Left lung (tissue), 10 donors: ENCODE results near the gene HRCT1. TPM values are rescaled to one million over a fixed set of nuclear protein-coding genes. Genes with fewer than 3 reads are reported as not detected.
"Not testable (repeated sequence)": the region's sequence is repeated elsewhere in the genome, so short reads cannot be mapped to it uniquely, and the experiment has no call there.

ENCODE experiments used
- ATAC-seq: fragments of 200-7000 bp; cut with Tn5 transposase; one replicate; pipeline ENCODE4 v1.9.1; 2020; ENCODE audit warnings: moderate library complexity
- DNase-seq, 4 donors: peaks; one replicate each; pipeline ENCODE4 v3.0.0-alpha.2; 2013 to 2020
- H3K27ac ChIP-seq, 2 donors: fragments of 200-600 bp; sonication (generic) in 1 of 2; one replicate each; pipeline versions ENCODE4 v1.5.0 to v1.8.0; 2020 to 2021
- H3K27me3 ChIP-seq, 2 donors: fragments of 200-600 bp; sonication (generic) in 1 of 2; one replicate each; pipeline versions ENCODE4 v1.5.0 to v1.8.0; 2020 to 2021
- H3K36me3 ChIP-seq, 2 donors: fragments of 200-600 bp; sonication (generic) in 1 of 2; one replicate each; pipeline versions ENCODE4 v1.5.0 to v1.8.0; 2020 to 2021
- H3K4me1 ChIP-seq, 2 donors: fragments of 200-600 bp; one replicate each; pipeline ENCODE4 v1.8.0; 2021
- H3K4me3 ChIP-seq, 2 donors: fragments of 200-600 bp; sonication (generic) in 1 of 2; one replicate each; pipeline versions ENCODE4 v1.5.0 to v1.8.0; 2020 to 2021; ENCODE audit warnings: mild to moderate bottlenecking in 1 of 2
- H3K9me3 ChIP-seq, 2 donors: fragments of 200-600 bp; sonication (generic) in 1 of 2; one replicate each; pipeline versions ENCODE4 v1.5.0 to v1.8.0; 2020 to 2021
- intact Hi-C, 2 donors: fragments of 100-400 bp; cut with DNase I; formaldehyde crosslinking; loops; one replicate each; pipeline versions ENCODE4 v1.11.2 to v1.14.2; 2022
- polyA plus RNA-seq, 6 donors: library from polyadenylated mRNA; unstranded; fragments of 120-200 nt; gene quantifications; one replicate each; pipeline ENCODE4 v1.2.1, GENCODE V29; 2013; ENCODE audit not compliant: insufficient read length in 6 of 6
- total RNA-seq, 2 donors: library from RNA; stranded (reverse); fragmentation: NEBNext Ultra II Directional; extraction: Animal tissue kit (Norgen Biotek cat#: 25700); gene quantifications; one replicate each; pipeline ENCODE4 v1.2.1, GENCODE V29; 2021
- TF ChIP-seq, protein P1 (sequence below), 2 donors: fragments of 200-600 bp; sonication (generic) in 1 of 2; IDR thresholded peaks; one replicate each; pipeline versions ENCODE4 v1.5.0 to v1.8.0; 2021; ENCODE audit warnings: antibody characterized with exemption in 2 of 2
- donor health status: DM: no; HTN: yes; CAD: no.
- donor health status: DM: no; HTN: no; CAD: no.

Gene HRCT1
- total and polyA plus RNA-seq, 8 donors = 0.29 to 3.1 (median 0.71) TPM; not detected in 1

DNA sequence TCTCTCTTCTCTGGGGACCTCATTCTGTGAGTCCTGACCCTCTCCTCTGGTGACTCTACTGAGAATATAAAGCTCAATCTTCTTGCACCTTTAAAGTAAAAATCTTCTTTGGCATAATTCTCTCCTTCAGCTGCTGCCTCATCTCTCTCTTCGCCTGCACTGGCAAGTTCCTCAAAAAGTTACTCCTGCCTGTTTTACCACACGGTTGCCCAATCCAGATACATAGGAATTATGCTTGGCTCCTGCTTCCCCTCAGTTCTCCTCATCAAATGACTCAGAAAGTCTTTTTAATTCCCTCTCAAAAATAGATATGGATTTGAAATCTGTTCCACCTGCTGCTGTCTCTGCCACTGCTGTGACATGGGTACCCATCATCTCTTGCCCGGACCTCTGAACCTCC, 14.4 kb upstream of the HRCT1 start:
- no peaks in the 10 kb centered on the region for H3K36me3 ChIP-seq
- no peak for DNase-seq
- H3K27me3 ChIP-seq = no peaks in the 10 kb centered on the region
- H3K4me3 ChIP-seq = no peak overlapping the region
- H3K4me1 ChIP-seq = no peaks in the 10 kb centered on the region
- intact Hi-C loops = no loop called here
- H3K9me3 ChIP-seq = no peaks in the 10 kb centered on the region
- TF ChIP-seq, protein P1, sequence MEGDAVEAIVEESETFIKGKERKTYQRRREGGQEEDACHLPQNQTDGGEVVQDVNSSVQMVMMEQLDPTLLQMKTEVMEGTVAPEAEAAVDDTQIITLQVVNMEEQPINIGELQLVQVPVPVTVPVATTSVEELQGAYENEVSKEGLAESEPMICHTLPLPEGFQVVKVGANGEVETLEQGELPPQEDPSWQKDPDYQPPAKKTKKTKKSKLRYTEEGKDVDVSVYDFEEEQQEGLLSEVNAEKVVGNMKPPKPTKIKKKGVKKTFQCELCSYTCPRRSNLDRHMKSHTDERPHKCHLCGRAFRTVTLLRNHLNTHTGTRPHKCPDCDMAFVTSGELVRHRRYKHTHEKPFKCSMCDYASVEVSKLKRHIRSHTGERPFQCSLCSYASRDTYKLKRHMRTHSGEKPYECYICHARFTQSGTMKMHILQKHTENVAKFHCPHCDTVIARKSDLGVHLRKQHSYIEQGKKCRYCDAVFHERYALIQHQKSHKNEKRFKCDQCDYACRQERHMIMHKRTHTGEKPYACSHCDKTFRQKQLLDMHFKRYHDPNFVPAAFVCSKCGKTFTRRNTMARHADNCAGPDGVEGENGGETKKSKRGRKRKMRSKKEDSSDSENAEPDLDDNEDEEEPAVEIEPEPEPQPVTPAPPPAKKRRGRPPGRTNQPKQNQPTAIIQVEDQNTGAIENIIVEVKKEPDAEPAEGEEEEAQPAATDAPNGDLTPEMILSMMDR (IDR thresholded peaks at IDR 0.05) = no peak
- no peak overlapping the region for H3K27ac ChIP-seq
- peak; percentile 23 for ATAC-seq

DNA sequence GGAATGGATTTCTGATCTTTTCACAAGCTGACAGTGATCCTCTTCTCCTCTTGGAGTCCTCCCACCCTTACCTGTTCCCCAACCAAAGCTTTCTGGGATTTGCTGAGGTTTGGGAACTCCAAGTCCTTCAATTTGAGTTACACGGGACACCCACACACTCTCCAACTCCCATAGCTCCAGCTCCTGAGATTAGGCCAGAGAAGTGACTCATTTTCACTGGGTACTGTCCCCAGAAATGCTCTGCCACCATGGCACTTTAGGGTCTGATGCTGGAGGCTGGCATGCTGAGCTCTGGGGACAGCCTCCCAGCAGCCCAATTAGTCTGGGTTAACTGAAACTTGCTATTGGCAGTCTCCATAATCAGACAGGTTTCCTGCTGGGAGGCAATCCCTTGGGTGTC, 14.0 kb upstream of the HRCT1 start:
- Histone ChIP-seq H3K27me3 (no peaks in the 10 kb centered on the region), H3K27ac (no peak overlapping the region), H3K4me3 (no peak overlapping the region), H3K36me3 (no peaks in the 10 kb centered on the region), H3K9me3 (no peaks in the 10 kb centered on the region), H3K4me1 (no peaks in the 10 kb centered on the region)
- DNase-seq = no peak
- no peak for ATAC-seq
- intact Hi-C loops = no loop called here
- TF ChIP-seq, protein P1 (IDR thresholded peaks at IDR 0.05) = no peak

DNA sequence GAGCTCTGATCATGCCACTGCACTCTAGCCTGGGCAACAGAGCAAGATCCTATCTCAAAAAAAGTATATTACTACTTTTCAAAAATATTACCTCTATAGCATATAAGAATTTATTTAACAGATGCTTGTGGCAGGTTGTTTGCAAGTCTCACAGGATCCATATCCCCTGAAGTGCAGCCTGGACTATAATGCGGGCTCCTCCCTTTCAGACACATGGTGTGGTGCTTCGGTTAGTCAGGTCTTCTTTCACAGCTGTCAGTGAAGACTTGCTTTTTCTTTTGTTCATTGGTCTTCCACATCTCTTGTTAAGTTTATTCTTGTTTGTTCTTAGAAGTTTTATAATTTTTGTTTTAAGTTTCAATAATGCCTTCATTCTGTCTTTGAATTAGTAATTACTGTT, 9.4 kb upstream of the HRCT1 start:
- no peak overlapping the region for H3K27ac ChIP-seq
- H3K9me3 ChIP-seq = no peaks in the 10 kb centered on the region
- intact Hi-C loops = no loop called here
- DNase-seq = no peak
- ATAC-seq = no peak
- no peaks in the 10 kb centered on the region for H3K4me1 ChIP-seq
- H3K27me3 ChIP-seq = peaks cover 0 to 5% of the 10 kb centered on the region in 2 donors
- TF ChIP-seq, protein P1 (IDR thresholded peaks at IDR 0.05) = no peak
- no peaks in the 10 kb centered on the region for H3K36me3 ChIP-seq
- H3K4me3 ChIP-seq = no peak overlapping the region

- H3K9me3 ChIP-seq, intact Hi-C loops, H3K27me3 ChIP-seq, H3K36me3 ChIP-seq, ATAC-seq, H3K4me1 ChIP-seq, DNase-seq, H3K4me3 ChIP-seq, H3K27ac ChIP-seq: not testable (repeated sequence)
These were observed 8.5 kb upstream of the HRCT1 start for GRCh38 chr9:35897376-35898099.

DNA sequence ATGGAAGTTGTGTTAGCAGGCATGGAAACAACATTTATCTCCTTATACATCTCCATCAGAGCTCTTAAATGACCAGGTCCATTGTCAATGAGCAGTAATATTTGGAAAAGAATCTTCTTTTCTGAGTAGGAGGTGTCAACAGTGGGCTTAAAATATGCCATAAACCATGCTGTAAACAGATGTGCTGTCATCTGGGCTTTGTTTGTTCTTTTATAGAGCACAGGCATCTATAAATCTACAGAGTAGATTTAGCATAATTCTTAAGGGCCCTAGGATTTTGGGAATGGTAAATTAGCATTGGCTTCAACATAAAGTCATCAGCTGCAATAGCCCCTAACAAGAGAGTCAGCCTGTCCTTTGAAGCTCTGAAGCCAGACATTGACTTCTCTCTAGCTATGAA, 7.7 kb upstream of the HRCT1 start:
- Histone ChIP-seq H3K4me1 (peaks cover 0 to 6% of the 10 kb centered on the region in 2 donors), H3K27me3 (peaks cover 0 to 6% of the 10 kb centered on the region in 2 donors), H3K36me3 (no peaks in the 10 kb centered on the region), H3K27ac (no peak overlapping the region), H3K9me3 (no peaks in the 10 kb centered on the region), H3K4me3 (no peak overlapping the region)
- no peak for DNase-seq
- intact Hi-C loops = no loop called here
- ATAC-seq = no peak
- TF ChIP-seq, protein P1 (IDR thresholded peaks at IDR 0.05) = no peak

GRCh38 chr9:35899021-35899420, 7.0 kb upstream of the HRCT1 start:
- ATAC-seq = no peak
- intact Hi-C loops = no loop called here
- H3K4me1 ChIP-seq = peaks cover 0 to 7% of the 10 kb centered on the region in 2 donors
- no peaks in the 10 kb centered on the region for H3K9me3 ChIP-seq
- TF ChIP-seq, protein P1 (IDR thresholded peaks at IDR 0.05) = no peak
- H3K4me3 ChIP-seq = no peak overlapping the region
- no peaks in the 10 kb centered on the region for H3K36me3 ChIP-seq
- H3K27ac ChIP-seq = no peak overlapping the region
- peaks cover 0 to 6% of the 10 kb centered on the region in 2 donors for H3K27me3 ChIP-seq
- no peak for DNase-seq
